ENCODE measurements around the gene ADGRV1.
"Not testable (repeated sequence)": the region's sequence is repeated elsewhere in the genome, so short reads cannot be mapped to it uniquely, and the experiment has no call there.

DNA sequence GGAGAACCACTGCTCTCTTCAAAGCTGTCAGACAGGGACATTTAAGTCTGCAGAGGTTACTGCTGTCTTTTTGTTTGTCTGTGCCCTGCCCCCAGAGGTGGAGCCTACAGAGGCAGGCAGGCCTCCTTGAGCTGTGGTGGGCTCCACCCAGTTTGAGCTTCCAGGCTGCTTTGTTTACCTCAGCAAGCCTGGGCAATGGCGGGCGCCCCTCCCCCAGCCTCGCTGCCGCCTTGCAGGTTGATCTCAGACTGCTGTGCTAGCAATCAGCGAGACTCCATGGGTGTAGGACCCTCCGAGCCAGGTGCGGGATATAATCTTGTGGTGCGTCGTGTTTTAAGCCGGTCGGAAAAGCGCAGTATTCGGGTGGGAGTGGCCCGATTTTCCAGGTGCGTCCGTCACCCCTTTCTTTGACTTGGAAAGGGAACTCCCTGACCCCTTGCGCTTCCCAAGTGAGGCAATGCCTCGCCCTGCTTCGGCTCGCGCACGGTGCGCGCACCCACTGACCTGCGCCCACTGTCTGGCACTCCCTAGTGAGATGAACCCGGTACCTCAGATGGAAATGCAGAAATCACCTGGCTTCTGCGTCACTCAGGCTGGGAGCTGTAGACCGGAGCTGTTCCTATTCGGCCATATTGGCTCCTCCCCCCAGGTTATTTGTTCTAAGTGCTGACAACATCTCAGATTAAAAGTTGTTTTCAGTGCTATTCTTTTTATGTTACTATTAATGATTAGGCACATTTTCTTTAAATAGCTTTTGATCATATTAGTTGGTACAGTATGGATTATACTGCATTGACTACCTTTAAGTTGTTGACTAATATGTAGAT, 370.6 kb downstream of the ADGRV1 start:
- TF ChIP-seq, protein P1, sequence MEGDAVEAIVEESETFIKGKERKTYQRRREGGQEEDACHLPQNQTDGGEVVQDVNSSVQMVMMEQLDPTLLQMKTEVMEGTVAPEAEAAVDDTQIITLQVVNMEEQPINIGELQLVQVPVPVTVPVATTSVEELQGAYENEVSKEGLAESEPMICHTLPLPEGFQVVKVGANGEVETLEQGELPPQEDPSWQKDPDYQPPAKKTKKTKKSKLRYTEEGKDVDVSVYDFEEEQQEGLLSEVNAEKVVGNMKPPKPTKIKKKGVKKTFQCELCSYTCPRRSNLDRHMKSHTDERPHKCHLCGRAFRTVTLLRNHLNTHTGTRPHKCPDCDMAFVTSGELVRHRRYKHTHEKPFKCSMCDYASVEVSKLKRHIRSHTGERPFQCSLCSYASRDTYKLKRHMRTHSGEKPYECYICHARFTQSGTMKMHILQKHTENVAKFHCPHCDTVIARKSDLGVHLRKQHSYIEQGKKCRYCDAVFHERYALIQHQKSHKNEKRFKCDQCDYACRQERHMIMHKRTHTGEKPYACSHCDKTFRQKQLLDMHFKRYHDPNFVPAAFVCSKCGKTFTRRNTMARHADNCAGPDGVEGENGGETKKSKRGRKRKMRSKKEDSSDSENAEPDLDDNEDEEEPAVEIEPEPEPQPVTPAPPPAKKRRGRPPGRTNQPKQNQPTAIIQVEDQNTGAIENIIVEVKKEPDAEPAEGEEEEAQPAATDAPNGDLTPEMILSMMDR (IDR thresholded peaks at IDR 0.05) = not testable (repeated sequence)
- not testable (repeated sequence) for TF ChIP-seq POLR2A (IDR thresholded peaks at IDR 0.05)
